ENCODE data around the gene FLNB.

DNA sequence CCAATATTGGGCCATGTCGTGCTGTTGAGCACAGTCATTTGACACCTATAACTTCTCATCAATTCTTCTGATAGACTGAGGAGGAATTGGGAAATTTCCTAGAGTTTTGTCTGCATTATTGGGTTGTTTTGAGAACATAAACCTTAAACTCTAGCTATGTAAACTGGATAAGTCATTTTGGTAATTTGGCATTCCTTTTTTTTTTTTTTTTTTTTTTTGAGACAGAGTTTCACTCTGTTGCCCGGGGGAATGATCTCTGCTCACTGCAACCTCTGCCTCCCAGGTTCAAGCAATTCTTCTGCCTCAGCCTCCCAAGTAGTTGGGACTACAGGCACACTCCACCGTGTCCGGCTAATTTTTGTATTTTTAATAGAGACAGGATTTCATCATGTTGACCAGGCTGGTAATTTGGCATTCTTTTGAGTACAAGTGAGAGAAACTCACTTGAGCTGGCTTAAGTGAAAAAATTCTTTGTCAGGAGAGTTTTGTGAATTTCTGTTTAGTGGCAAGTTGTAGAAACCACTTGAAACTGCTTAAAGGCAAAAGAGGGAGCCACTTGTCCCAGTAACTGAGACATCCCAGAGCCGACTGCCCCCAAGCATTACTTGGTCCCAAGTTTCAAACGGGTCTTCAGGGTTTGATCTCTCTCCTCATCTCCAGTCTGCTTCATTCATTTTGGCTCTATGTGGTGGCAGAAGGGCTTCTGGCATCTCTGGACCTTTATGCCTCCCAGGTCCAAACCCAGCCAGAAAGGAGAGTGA, 34.9 kb downstream of the FLNB start:
- TF ChIP-seq EZH2phosphoT487 (IDR thresholded peaks at IDR 0.05; ENCODE audit: insufficient read depth, low read depth) = no peak
- TF ChIP-seq EZH2 (IDR thresholded peaks at IDR 0.05; ENCODE audit: insufficient read depth, poor library complexity, severe bottlenecking) = no peak

Measured in GM23248 (cell line).